HG03439 (cell line): ENCODE results near the gene DYNC1I1.
A peak's percentile ranks its signal among the peaks of the same experiment; 100 is the strongest.

ENCODE experiments used
- ATAC-seq: cut with Tn5 transposase; IDR thresholded peaks from one replicate; pipeline ENCODE4 v1.9.1; 2021; ENCODE audit warnings: mild to moderate bottlenecking, moderate library complexity; ENCODE audit not compliant: unreplicated experiment

DYNC1I1 gene

GRCh38 chr7:95772298-95772770 lies at the start of gene DYNC1I1:
DYNC1I1 (plus strand) TSS chr7:95772554; CDS start chr7:95804730, 32,176 bp downstream.
- peak; percentile 85 for ATAC-seq

DNA sequence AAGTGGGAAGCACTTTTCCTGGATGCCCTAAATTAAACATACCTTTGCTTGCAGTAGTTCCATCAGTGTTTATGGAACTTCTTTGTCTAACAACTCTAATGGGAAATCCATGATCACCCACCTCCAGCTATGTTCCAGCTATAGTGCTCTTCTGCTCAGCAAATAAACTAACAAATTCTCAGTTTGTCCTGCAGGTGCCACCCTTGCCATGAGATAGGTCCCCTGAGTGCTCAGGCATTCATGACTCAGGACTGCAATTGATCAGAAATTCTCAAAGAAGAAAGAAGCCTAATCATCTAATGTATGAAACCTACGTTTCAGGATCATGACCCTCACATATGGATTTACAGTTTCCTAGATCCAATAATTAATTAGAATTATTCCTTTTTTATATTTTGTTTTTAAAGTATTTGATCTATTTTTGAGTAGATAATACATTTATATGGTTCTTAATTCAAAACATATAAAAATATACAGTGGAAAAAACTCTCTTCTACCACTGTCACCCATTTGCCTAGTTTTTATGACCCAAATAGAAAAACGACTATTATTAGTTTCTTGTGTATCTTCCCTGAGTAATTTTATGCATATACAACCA lies 48.7 kb upstream of the DYNC1I1 start:
- ATAC-seq = peak; percentile 67

- ATAC-seq = no peak
These were observed 47.1 kb upstream of the DYNC1I1 start for GRCh38 chr7:95725205-95725604.

DNA sequence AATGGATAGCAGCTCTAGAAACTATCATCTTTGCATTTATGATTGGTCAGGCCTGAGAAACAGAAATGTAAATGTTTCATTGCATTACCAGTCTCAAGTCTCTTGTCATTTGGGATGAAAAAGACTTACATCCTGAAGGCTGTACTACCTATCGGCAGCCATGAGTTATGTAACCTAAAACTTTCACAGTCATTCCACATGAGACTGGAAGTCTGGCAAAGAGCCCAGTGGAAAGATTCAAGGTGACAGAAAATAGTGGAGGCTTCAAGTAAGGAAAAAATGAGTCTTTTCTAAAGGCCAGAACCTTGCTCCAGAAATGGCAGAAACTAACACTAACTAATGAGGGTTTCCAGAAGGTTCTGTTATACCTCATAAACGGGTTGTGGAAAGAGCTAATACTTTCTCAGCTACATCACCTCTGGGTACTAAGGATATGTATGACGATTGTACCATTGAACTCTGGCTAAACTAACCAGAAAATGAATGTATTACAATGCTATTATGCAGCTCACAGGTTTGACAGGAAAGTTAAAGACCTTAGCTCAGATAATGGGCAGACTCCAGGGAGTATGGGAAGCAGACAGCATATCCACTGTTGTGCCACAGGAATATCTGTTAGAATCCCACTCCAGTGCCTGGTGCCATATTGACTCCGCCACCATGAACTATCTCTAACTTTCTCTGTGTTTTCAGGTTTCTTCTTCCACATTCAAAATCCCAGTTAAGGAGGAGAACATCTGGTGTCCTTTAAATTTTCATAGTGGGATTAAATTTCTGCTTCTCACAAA lies 41.7 kb upstream of the DYNC1I1 start:
- ATAC-seq = no peak

- no peak for ATAC-seq
These were observed 35.7 kb upstream of the DYNC1I1 start for GRCh38 chr7:95736635-95737034.

GRCh38 chr7:95737828-95738505 lies 34.4 kb upstream of the DYNC1I1 start:
- ATAC-seq = no peak

DNA sequence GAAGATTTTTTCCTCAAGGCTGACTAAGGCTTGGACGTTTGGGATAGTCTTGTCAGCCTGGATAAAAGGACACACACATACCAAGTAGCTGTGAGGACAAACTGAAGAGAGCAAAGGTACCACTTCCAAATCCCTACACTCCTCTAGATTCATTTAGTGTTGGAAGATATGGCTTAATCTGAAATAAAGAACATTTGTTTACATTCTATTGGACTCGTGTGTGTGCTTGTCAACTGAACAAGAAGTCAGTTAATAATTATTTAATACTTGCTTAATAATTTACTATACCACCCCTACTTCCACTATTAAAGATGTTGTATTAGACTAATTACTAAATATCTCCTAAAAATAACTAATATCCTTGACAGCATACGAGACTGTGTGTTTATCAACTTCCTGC lies 23.3 kb upstream of the DYNC1I1 start:
- no peak for ATAC-seq

DNA sequence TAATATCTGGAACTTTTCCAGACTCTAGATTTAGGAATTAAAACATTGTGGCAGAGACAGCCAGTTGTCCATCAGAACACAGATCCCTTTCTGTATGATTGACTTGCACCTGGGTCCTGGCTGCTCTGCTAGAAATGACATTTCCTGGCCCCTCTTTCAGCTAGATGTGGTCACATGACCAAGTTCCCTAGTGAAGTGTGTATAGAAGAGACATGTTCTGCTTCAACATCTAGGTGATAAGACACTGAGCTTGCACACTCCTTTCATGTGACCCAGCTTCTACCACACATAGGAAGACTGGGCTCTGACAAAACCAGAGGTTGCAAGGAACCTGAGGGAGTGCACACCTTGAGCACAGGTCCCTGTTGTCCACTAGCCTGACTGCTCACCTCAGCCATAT lies 22.8 kb upstream of the DYNC1I1 start:
- no peak for ATAC-seq

DNA sequence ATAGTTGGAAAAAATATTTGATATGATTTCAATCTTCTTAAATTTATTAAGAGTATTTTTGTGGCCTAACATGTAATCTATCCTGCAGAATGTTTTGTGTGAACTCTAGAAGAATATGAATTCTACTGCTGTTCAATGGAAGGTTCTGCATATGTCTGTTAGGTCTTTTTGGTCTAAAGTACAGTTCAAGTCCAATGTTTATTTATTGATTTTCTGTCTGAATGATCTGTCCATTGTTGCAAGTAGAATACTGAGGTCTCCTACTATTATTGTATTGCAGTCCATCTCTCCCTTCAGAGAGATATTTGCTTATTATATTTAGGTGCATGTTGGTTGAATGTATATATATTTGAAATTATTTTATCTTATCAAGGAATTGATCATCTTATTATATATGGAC lies 18.9 kb upstream of the DYNC1I1 start:
- ATAC-seq = no peak

- ATAC-seq = no peak
These were observed 16.9 kb upstream of the DYNC1I1 start for GRCh38 chr7:95755277-95755934.

DNA sequence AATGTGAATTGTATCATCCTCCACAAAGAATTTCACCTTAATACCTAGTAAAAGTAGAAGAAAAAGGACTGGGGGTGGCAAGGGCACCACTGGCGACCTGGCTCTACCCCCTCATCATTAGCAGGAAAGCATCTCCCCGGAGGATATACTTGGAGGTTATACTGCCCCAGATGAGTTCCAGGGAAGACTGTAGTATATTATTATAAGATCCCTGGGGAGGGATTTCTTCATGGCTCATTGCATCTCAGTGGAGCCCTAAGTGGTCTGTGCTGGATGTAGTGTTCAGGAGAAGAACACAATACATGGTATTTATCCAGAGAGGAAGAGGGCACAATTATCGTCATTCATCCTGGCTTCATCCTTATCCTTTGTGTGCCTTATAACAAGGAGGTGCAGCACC lies 14.2 kb upstream of the DYNC1I1 start:
- no peak for ATAC-seq

GRCh38 chr7:95766086-95766485 lies 6.3 kb upstream of the DYNC1I1 start:
- ATAC-seq = no peak

GRCh38 chr7:95766657-95767056 lies 5.7 kb upstream of the DYNC1I1 start:
- no peak for ATAC-seq

DNA sequence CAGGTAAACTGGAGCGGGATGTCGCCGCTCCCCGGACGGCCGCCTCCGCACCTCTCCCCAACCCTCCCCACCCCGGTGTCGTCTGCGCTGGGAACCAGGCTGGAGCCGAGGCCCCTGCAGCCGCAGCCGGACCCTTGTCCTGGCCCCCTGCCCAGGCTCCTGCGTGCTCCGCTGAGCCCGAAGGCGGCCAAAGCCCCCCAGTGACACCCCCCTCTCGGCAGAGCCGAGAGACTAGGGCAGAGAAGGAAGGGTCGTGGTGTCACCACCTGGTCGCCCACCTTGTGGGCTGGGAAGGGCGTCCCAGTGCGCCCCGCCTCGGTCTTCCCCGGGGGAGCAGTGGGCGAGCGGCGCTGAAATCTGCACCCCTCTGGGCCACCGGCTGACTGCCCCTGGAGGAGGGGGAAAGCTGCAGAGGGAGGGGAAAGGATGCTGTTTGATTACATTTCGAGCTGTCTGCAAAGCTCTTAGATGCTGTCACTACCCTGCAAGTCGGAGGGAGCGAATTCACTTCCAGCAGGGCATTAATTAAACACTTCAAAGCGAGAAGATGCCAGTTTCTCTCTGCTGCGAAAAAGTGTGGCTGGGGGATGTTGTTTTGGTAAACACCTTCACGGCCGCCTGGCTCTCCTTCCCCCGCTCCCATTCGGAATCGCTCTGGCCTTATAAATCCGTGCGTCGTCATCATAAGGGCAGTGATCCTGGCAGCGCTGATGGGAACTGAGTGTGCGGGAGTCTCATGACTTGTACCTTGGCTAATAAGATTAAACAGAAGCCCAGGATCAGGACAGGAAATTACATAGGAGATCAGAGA lies 622 bp downstream of the DYNC1I1 start:
- no peak for ATAC-seq

DNA sequence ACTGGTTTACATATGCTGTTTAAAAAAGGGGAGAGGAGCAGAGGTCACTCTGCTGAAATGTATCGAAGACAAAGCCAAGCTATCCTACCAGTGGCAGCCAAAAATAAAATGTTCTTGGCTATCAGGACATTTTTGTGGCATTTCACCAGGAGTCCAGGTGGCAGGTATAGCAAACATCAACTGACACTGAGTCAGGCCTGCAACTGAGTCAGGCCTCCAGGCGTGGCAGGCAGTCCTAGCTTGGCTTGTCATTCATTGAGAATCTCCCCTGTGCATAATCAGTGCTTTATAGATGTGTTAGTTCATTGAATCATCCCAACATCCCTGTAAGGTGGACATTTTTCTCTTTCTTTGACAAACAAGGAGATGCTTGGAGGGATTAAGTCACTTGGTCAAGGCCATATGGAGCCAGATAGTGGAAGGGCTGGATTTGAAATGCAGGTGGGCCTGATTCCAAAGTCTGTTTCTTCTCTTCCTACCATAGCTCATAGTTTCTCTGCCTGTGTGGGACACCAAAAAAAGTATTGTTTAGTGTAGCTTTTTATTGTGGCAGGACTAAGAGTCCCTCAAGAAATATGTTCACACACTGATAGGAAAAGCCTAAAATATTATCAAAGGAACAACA lies 4.3 kb downstream of the DYNC1I1 start:
- ATAC-seq = no peak

GRCh38 chr7:95777269-95777668 lies 4.9 kb downstream of the DYNC1I1 start:
- no peak for ATAC-seq

GRCh38 chr7:95780665-95781064 lies 8.3 kb downstream of the DYNC1I1 start:
- ATAC-seq = no peak

GRCh38 chr7:95781961-95782586 lies 9.7 kb downstream of the DYNC1I1 start:
- no peak for ATAC-seq

GRCh38 chr7:95784796-95785195 lies 12.4 kb downstream of the DYNC1I1 start:
- ATAC-seq = no peak

DNA sequence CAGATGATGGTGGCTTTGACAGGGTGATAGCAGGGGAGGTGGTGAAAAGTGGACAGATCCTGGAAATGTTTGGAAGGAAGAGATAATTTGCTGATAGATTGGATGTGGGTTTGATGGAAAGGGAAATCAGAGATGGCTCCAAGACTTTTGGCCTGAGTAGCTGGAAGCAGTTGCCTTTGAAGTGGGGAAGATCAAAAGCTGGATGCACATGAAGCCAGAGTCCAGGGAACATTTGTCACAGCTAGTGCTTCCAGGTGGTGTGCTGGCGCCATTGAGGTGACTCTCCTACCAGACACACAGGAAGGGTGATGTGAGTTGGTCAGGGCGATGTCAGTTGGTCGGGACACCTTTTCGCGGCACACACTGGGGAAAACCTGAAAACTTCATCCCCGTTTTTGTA lies 15.9 kb downstream of the DYNC1I1 start:
- no peak for ATAC-seq
